ENCODE data around the gene LEKR1. TPM values are rescaled to one million over a fixed set of nuclear protein-coding genes. Genes with fewer than 3 reads are reported as not detected.

LEKR1 gene
- total RNA-seq, 2 experiments from 2014 or later, result 0.37 to 0.53 TPM

DNA sequence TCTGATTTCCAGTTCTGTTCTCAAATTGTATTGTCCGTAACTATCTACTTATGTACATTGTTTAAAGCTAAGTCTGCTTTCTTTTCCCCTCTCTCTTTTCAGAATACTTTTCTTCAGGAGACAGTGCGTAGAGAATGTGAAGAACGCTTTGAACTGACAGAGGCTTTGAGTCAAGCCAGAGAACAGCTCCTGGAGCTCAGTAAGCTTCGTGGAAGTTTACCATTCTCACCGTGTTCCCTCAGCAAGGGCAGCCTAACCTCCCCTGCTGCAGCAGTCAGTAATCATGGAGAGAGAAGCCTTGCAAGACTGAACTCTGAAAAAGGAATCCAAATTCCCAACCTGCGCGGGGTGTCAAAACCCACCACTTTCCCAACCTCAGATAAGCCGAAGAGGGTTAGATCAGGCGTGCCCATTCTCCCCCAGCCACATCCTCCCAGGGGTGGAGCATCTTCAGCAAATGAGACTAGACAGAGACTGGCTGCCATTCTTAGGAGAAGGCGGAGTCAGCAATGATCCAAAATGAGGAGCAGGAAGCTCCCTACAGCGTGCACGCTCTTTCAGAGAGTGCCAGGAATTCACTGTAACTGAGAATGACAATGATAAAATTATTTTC, 219.2 kb downstream of the LEKR1 start:
- ChIA-PET CTCF (interaction anchor here (0.8 kb wide), 1 partner anchor 36 kb away, joined by 4 read pairs; no protein-coding TSS in a partner anchor), POLR2A (interaction anchor here (1.0 kb wide), 1 partner anchor 24 kb away, joined by 4 read pairs; no protein-coding TSS in a partner anchor)
- no peaks in the 10 kb centered on the region for H3K36me3 Mint-ChIP-seq (ENCODE audit: low read depth)
- ATAC-seq (no peak), DNase-seq (no peak)
- H3K27me3 Mint-ChIP-seq, result peaks cover 9% of the 10 kb centered on the region
- H3K9me3 Mint-ChIP-seq (ENCODE audit: low read depth), result no peaks in the 10 kb centered on the region
- H3K4me1 Mint-ChIP-seq, result no peaks in the 10 kb centered on the region
- H3K4me3 Mint-ChIP-seq, result no peak overlapping the region
- no peak overlapping the region for H3K27ac Mint-ChIP-seq
- intact Hi-C loops (cut with DNase I, micrococcal nuclease), result no loop called here

DNA sequence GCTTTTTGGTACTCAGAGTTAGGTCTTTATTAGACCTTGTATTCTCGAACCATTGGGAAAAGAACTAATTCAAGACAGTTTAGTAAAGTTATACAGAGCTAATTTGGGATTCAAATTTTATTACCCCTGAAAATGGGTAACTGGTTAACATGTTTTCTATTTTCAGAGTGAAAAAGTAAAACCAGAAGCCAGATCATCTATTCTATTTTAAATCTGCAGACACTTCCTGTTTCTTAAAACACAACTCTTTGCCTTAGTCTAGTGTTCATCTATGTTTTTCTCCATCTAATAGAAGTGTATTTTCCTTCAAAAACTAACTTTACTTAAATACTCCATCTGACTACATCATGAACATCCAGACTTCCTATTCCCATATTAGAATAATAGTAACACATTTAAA, 220.4 kb downstream of the LEKR1 start:
- intact Hi-C loops (cut with DNase I, micrococcal nuclease), result no loop called here
- ATAC-seq (no peak), DNase-seq (no peak)
- ChIA-PET POLR2A (no interaction called here), CTCF (interaction anchor here (0.8 kb wide), 1 partner anchor 35 kb away, joined by 4 read pairs; no protein-coding TSS in a partner anchor)
- Mint-ChIP-seq H3K36me3 (ENCODE audit: low read depth) (no peaks in the 10 kb centered on the region), H3K27ac (no peak overlapping the region), H3K4me1 (no peaks in the 10 kb centered on the region), H3K4me3 (no peak overlapping the region), H3K27me3 (peaks cover 7% of the 10 kb centered on the region), H3K9me3 (ENCODE audit: low read depth) (no peaks in the 10 kb centered on the region)

DNA sequence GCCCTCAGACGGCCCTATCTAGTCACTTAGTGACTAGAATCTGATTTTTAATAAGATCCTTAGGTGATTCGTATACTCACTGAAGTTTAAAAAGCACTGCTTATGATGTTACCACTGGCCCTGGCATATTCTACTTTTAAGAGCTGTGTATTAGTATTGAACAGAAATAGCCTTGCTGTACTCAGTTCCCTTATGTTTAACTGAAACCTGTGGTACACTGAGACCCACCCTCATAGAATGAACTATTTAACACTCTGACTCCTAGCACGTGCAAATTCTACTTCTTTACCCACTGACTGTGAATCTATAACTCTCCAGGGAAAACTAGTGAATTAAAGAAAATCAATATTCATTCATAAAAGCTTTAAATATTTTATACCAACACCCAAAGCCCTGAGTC, 224.9 kb downstream of the LEKR1 start:
- no peak overlapping the region for H3K27ac Mint-ChIP-seq
- ChIA-PET CTCF (interaction anchor here (0.8 to 2.0 kb wide), 6 partner anchors 11 to 87 kb away, joined by 3 to 5 read pairs (median 4); no protein-coding TSS in a partner anchor), POLR2A (interaction anchor here (0.6 kb wide), 1 partner anchor 1197 kb away, joined by 3 read pairs; the partner anchor contains the start of gene SLC33A1)
- H3K36me3 Mint-ChIP-seq (ENCODE audit: low read depth), result no peaks in the 10 kb centered on the region
- intact Hi-C loops (cut with DNase I, micrococcal nuclease), result no loop called here
- no peaks in the 10 kb centered on the region for H3K4me1 Mint-ChIP-seq
- DNase-seq (no peak), ATAC-seq (no peak)
- H3K9me3 Mint-ChIP-seq (ENCODE audit: low read depth), result no peaks in the 10 kb centered on the region
- H3K4me3 Mint-ChIP-seq, result no peak overlapping the region
- peaks cover 4% of the 10 kb centered on the region for H3K27me3 Mint-ChIP-seq

DNA sequence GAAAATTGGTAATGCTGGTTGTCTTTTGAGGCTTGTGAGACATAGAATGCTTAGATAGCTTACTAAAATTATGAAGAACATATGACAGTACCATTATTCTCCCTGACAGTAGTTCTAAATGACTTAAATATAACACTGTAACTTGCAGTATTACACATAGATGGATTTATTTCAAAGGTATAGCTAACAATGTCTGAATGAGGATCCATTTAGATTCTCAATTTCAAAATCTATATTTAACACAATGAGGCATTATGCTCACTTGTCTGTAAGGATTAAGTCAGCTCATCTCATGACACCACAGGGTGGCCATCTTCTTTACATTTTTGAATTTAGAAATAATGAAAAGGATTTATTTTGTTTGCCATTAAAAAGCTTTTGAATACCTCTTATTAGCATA, 225.4 kb downstream of the LEKR1 start:
- ATAC-seq (no peak), DNase-seq (no peak)
- no peaks in the 10 kb centered on the region for H3K9me3 Mint-ChIP-seq (ENCODE audit: low read depth)
- H3K27ac Mint-ChIP-seq, result no peak overlapping the region
- H3K27me3 Mint-ChIP-seq, result peaks cover 4% of the 10 kb centered on the region
- intact Hi-C loops (cut with DNase I, micrococcal nuclease), result no loop called here
- no peaks in the 10 kb centered on the region for H3K36me3 Mint-ChIP-seq (ENCODE audit: low read depth)
- ChIA-PET POLR2A (interaction anchor here (0.6 kb wide), 1 partner anchor 1197 kb away, joined by 3 read pairs; the partner anchor contains the start of gene SLC33A1), CTCF (interaction anchor here (0.8 to 2.0 kb wide), 8 partner anchors 11 to 86 kb away, joined by 3 to 5 read pairs (median 4); no protein-coding TSS in a partner anchor)
- H3K4me1 Mint-ChIP-seq, result no peaks in the 10 kb centered on the region
- H3K4me3 Mint-ChIP-seq, result no peak overlapping the region

DNA sequence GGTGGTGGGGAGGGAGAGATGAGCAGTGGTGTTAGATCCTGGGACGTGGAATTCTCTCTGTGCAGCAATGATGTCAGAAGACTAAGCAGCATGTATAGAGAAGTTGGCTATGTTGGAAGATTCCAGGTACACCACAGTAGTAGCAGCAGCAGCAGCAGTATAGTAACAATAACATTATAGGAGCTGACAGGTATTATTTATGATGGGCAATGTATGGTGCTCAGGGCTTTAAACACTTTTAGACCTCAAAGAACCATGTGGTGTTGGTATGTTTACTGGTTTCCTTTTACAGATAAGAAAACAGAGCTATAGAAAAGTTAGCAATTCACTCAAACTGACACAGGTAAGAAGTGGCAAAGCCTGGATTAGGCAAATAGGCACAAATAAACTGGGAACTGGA, 229.9 kb downstream of the LEKR1 start:
- DNase-seq (no peak), ATAC-seq (no peak)
- Mint-ChIP-seq H3K4me3 (no peak overlapping the region), H3K4me1 (peaks cover 9% of the 10 kb centered on the region), H3K9me3 (ENCODE audit: low read depth) (no peaks in the 10 kb centered on the region), H3K36me3 (ENCODE audit: low read depth) (no peaks in the 10 kb centered on the region), H3K27me3 (no peaks in the 10 kb centered on the region), H3K27ac (no peak overlapping the region)
- intact Hi-C loops (cut with DNase I, micrococcal nuclease), result no loop called here
- CTCF ChIA-PET, result no interaction called here
- POLR2A ChIA-PET, result no interaction called here

DNA sequence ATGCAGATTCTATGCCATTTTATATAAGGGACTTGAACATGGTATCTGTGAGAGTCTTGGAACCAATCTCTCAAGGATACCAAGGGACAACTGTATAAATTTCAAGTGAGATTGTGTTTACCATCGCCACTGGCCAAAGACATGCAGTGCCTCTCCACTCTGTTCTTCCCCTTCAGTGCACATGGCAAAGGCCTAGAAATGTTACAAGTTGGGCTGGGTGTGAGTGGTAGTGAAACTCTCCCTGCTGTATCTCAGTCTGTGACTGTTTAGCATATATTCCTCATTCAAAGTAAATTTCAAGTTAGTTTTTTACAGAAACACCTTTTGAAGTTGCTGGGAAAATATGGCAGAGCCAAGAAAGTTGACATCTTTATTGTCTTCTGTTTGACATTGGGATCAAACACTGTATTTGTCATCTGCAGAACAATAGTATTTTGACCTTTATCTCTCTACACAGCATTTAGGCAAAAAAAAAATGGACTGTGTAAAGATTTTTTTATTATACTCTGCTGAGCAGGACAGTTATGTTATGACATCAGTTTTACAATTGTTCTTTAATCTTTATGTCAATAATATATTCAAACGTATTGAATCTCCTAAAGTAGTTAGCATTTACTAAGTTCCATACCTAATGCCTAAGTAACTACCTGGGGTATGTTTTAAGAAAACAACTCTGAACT, 232.4 kb downstream of the LEKR1 start:
- peaks cover 11% of the 10 kb centered on the region for H3K4me1 Mint-ChIP-seq
- H3K4me3 Mint-ChIP-seq, result no peak overlapping the region
- ChIA-PET POLR2A (no interaction called here), CTCF (no interaction called here)
- intact Hi-C loops (cut with DNase I, micrococcal nuclease), result no loop called here
- H3K27me3 Mint-ChIP-seq, result no peaks in the 10 kb centered on the region
- H3K36me3 Mint-ChIP-seq (ENCODE audit: low read depth), result no peaks in the 10 kb centered on the region
- no peak overlapping the region for H3K27ac Mint-ChIP-seq
- no peak for ATAC-seq
- no peak for DNase-seq
- H3K9me3 Mint-ChIP-seq (ENCODE audit: low read depth), result no peaks in the 10 kb centered on the region

DNA sequence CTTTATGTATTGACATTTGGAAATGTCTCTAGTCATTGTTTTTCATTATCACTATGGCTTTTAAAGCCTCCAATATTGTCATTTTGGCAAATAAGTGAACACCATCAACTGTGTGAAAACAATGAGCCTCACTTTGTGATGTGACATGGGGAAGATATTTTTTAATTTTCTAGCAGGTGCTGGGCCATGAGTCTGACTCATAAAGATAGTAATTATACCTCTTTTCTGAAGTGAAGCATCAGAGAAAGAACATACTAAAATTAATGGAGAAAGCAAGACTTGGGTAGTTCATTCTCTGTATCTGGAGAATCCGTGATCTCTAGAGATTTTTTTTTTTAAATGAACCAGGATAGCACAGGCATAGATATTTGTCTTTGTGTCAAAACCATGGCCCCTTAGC, 233.0 kb downstream of the LEKR1 start:
- DNase-seq (no peak), ATAC-seq (no peak)
- no peaks in the 10 kb centered on the region for H3K9me3 Mint-ChIP-seq (ENCODE audit: low read depth)
- intact Hi-C loops (cut with DNase I, micrococcal nuclease), result no loop called here
- CTCF ChIA-PET, result no interaction called here
- peaks cover 11% of the 10 kb centered on the region for H3K4me1 Mint-ChIP-seq
- no peaks in the 10 kb centered on the region for H3K27me3 Mint-ChIP-seq
- POLR2A ChIA-PET, result interaction anchor here (1.0 kb wide), 1 partner anchor 30 kb away, joined by 3 read pairs; no protein-coding TSS in a partner anchor
- no peaks in the 10 kb centered on the region for H3K36me3 Mint-ChIP-seq (ENCODE audit: low read depth)
- no peak overlapping the region for H3K4me3 Mint-ChIP-seq
- H3K27ac Mint-ChIP-seq, result no peak overlapping the region

DNA sequence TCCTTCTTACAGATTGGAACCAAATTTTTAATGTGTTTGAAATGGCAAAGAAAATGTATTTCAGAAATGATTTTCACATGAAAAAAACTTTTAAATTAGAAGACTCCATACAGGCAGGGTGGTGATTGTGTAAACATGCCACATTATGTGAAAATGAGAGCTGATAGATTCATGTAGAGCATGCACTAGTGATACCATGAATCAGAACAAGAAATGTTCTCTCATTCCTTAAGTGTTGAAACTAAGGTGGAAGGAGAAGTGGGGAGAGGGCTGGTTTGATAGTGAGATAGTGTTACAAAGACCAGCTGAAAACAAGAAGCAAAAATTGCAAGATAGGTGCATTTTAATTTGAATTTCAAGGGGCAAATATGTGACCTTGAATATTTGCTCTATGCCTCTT, 233.5 kb downstream of the LEKR1 start:
- DNase-seq (no peak), ATAC-seq (peak; percentile 90)
- Mint-ChIP-seq H3K4me3 (no peak overlapping the region), H3K27ac (no peak overlapping the region), H3K27me3 (no peaks in the 10 kb centered on the region), H3K9me3 (ENCODE audit: low read depth) (no peaks in the 10 kb centered on the region), H3K4me1 (peaks cover 11% of the 10 kb centered on the region), H3K36me3 (ENCODE audit: low read depth) (no peaks in the 10 kb centered on the region)
- POLR2A ChIA-PET, result interaction anchor here (1.0 kb wide), 1 partner anchor 29 kb away, joined by 3 read pairs; no protein-coding TSS in a partner anchor
- intact Hi-C loops (cut with DNase I, micrococcal nuclease), result no loop called here
- CTCF ChIA-PET, result no interaction called here

DNA sequence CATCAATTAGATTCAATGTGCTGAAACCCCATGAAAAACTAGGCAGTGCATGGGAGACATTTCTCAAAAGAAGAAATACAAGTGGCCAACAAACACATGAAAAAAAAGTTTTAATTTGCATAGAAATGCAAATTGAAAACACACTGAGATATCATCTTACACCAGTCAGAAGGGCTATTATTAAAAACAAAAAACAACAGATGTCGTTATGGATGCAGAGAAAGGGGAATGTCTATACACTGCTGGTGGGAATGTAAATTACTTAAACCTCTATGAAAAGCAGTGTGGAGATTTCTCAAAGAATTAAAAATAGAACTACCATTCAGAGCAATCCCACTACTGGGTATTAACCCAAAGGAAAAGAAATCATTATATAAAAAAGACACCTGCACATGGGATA, 235.1 kb downstream of the LEKR1 start:
- POLR2A ChIA-PET, result no interaction called here
- Mint-ChIP-seq H3K27me3 (no peaks in the 10 kb centered on the region), H3K4me3 (no peak overlapping the region), H3K4me1 (peaks cover 12% of the 10 kb centered on the region), H3K27ac (no peak overlapping the region), H3K36me3 (ENCODE audit: low read depth) (no peaks in the 10 kb centered on the region), H3K9me3 (ENCODE audit: low read depth) (no peaks in the 10 kb centered on the region)
- intact Hi-C loops (cut with DNase I, micrococcal nuclease), result no loop called here
- no peak for DNase-seq
- ATAC-seq, result no peak
- CTCF ChIA-PET, result no interaction called here

DNA sequence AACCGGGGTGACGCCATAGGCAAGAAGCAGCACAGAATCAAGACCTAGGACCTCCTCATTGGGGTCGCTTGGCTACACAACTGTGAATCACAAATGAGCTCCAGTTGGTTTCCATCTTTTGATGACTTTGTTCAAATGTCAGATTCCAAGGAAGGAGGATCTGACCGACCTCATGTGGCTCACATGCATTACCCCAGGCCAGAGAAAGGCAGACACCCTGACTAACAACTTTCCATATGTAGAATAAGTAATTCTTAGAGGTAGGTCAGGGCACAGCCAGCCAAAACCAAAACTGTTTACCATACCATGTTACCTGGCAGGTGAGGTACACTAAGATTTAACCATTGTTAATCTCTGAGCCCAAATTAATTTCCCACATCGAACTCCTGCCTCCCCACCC, 237.3 kb downstream of the LEKR1 start:
- Mint-ChIP-seq H3K27ac (no peak overlapping the region), H3K27me3 (no peaks in the 10 kb centered on the region), H3K36me3 (ENCODE audit: low read depth) (no peaks in the 10 kb centered on the region), H3K4me1 (peaks cover 29% of the 10 kb centered on the region), H3K4me3 (no peak overlapping the region), H3K9me3 (ENCODE audit: low read depth) (no peaks in the 10 kb centered on the region)
- intact Hi-C loops (cut with DNase I, micrococcal nuclease), result no loop called here
- no peak for ATAC-seq
- CTCF ChIA-PET, result interaction anchor here (0.6 to 0.8 kb wide), 2 partner anchors 10 to 1141 kb away, joined by 3 read pairs; no protein-coding TSS in a partner anchor
- DNase-seq, result no peak
- POLR2A ChIA-PET, result no interaction called here

DNA sequence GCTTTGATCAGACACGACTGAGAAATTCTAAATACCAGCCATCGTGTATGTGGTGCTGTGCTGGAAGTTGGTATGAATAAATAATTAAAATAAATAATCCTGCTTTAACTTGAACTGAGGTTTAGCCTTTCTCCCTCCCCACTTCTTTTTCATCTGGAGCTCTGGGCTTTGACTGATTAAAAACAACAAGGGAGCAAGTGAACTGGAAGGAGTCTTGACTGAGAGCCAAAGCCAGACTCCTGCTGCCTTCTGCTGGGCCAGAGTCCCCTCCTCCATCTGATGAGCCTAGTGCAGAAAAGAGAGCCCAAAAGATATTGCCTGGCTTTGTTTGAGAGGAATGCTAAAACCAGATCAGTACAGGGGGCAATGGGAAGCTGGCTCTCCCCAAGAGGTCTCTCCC, 237.8 kb downstream of the LEKR1 start:
- no peaks in the 10 kb centered on the region for H3K36me3 Mint-ChIP-seq (ENCODE audit: low read depth)
- intact Hi-C loops (cut with DNase I, micrococcal nuclease), result no loop called here
- no peak for DNase-seq
- no peak for ATAC-seq
- no peak overlapping the region for H3K4me3 Mint-ChIP-seq
- H3K9me3 Mint-ChIP-seq (ENCODE audit: low read depth), result no peaks in the 10 kb centered on the region
- POLR2A ChIA-PET, result no interaction called here
- no peak overlapping the region for H3K27ac Mint-ChIP-seq
- peaks cover 29% of the 10 kb centered on the region for H3K4me1 Mint-ChIP-seq
- CTCF ChIA-PET, result interaction anchor here (0.8 kb wide), 1 partner anchor 10 kb away, joined by 3 read pairs; no protein-coding TSS in a partner anchor
- H3K27me3 Mint-ChIP-seq, result no peaks in the 10 kb centered on the region

DNA sequence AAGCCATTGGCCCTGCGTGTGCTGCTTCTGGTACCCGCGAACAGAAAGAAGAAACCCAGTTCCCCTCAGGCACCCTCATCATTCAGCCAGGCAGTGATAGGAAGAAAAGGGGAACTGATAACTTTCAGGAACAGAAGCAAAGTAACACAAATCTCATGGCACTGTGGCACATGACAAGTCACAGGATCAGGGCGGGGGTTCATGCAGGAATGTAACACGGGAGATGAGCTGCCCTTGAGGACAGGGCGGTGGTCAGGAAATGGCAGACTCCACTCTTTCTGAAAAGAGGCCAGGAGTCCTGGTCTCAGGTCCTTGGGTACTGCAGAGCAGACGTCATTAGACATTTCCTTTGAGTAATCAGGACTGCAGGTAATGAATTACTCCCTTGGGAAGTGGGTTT, 238.2 kb downstream of the LEKR1 start:
- ChIA-PET CTCF (no interaction called here), POLR2A (no interaction called here)
- intact Hi-C loops (cut with DNase I, micrococcal nuclease), result no loop called here
- Mint-ChIP-seq H3K27me3 (no peaks in the 10 kb centered on the region), H3K27ac (no peak overlapping the region), H3K36me3 (ENCODE audit: low read depth) (no peaks in the 10 kb centered on the region), H3K4me3 (no peak overlapping the region), H3K9me3 (ENCODE audit: low read depth) (no peaks in the 10 kb centered on the region), H3K4me1 (peaks cover 25% of the 10 kb centered on the region)
- ATAC-seq (no peak), DNase-seq (no peak)

All from activated CD4-positive, alpha-beta T cell treated with anti-CD3 and anti-CD28 coated beads for 36 hours (primary cell).